ENCODE data around the gene TJP3.

- TF ChIP-seq POLR2A (IDR thresholded peaks at IDR 0.05; ENCODE audit: low read depth, low read length) (no peak), POLR2AphosphoS5 (IDR thresholded peaks at IDR 0.05; ENCODE audit: low read depth, low read length) (no peak), TAF1 (IDR thresholded peaks at IDR 0.05; ENCODE audit: borderline replicate concordance, low read depth, low read length) (no peak)
Measured at GRCh38 chr19:3665681-3666544, 42.3 kb upstream of the TJP3 start.

Data from GM12892 (cell line).